IMR-90 (cell line): ENCODE measurements around the gene ZNF385B. TPM values are rescaled to one million over a fixed set of nuclear protein-coding genes. Genes with fewer than 3 reads are reported as not detected.

Experiments used
- ATAC-seq: fragments of 200-7000 bp; cut with Tn5 transposase; 2 replicates; pipeline ENCODE4 v1.9.1; 2020; ENCODE audit warnings: low read depth, mild to moderate bottlenecking, moderate library complexity
- BruUV-seq: library from RNA; stranded (reverse); fragments of 400-500 nt; replicated peaks from 2 replicates; lab custom pipeline; 2021; lab: Mats Ljungman, UMichigan
- CTCF ChIA-PET: fragments of 300-600 bp; formaldehyde crosslinking; extraction: SDS; loops from one replicate; lab custom pipeline; 2021; ENCODE audit warnings: antibody characterized with exemption; lab: Yijun Ruan, JAX
- POLR2A ChIA-PET: fragments of 300-600 bp; sonication (Branson Sonifier 250); formaldehyde crosslinking; loops from one replicate; lab custom pipeline; 2022; ENCODE audit warnings: antibody characterized with exemption; ENCODE audit not compliant: unreplicated experiment; lab: Charles Lee
- DNase-seq: peaks from one replicate; pipeline ENCODE4 v3.0.0; 2013
- H2AFZ ChIP-seq: replicated peaks from 2 replicates; pipeline ENCODE3; 2013; ENCODE audit warnings: low read length, mild to moderate bottlenecking; ENCODE audit not compliant: poor library complexity
- H2AK5ac ChIP-seq: 2 replicates; pipeline ENCODE4 v1.6.1; 2013; ENCODE audit warnings: low read depth, low read length, inconsistent platforms
- H2AK9ac ChIP-seq: replicated peaks from 2 replicates; pipeline ENCODE3; 2013; ENCODE audit warnings: mild to moderate bottlenecking, low read depth, low read length, moderate library complexity; ENCODE audit not compliant: poor library complexity
- H2BK120ac ChIP-seq: 2 replicates; pipeline ENCODE4 v1.6.1; 2013; ENCODE audit warnings: low read depth, low read length, inconsistent platforms
- H2BK15ac ChIP-seq: 3 replicates; pipeline ENCODE4 v1.6.1; 2013; ENCODE audit warnings: low read depth, low read length, inconsistent platforms
- H2BK20ac ChIP-seq: 2 replicates; pipeline ENCODE4 v1.6.1; 2013; ENCODE audit warnings: low read depth, mild to moderate bottlenecking, inconsistent platforms, low read length, moderate library complexity
- H2BK5ac ChIP-seq: 2 replicates; pipeline ENCODE4 v1.6.1; 2013; ENCODE audit warnings: mild to moderate bottlenecking, low read depth, low read length, inconsistent platforms; ENCODE audit not compliant: poor library complexity, severe bottlenecking
- H3K14ac ChIP-seq: replicated peaks from 2 replicates; pipeline ENCODE4 v1.6.1; 2013; ENCODE audit warnings: low read depth, low read length, inconsistent platforms
- H3K18ac ChIP-seq: 2 replicates; pipeline ENCODE4 v1.6.1; 2013; ENCODE audit warnings: low read depth, low read length, control low read depth
- H3K23ac ChIP-seq: 2 replicates; pipeline ENCODE4 v1.6.1; 2013; ENCODE audit warnings: low read depth, low read length, inconsistent platforms
- H3K27ac ChIP-seq: 2 replicates; pipeline ENCODE4 v1.5.1; 2013; ENCODE audit warnings: mild to moderate bottlenecking, control low read depth, low read length; ENCODE audit not compliant: insufficient read depth
- H3K27me3 ChIP-seq: 2 replicates; pipeline ENCODE4 v1.6.1; 2013; ENCODE audit warnings: low read length; ENCODE audit not compliant: control insufficient read depth, insufficient read depth
- H3K36me3 ChIP-seq: 2 replicates; pipeline ENCODE4 v1.6.1; 2013; ENCODE audit warnings: low read length, mixed read lengths; ENCODE audit not compliant: control insufficient read depth, insufficient read depth
- H3K4ac ChIP-seq: 2 replicates; pipeline ENCODE4 v1.6.1; 2013; ENCODE audit warnings: low read depth, low read length, inconsistent platforms
- H3K4me1 ChIP-seq: 2 replicates; pipeline ENCODE4 v1.6.1; 2013; ENCODE audit warnings: low read length, mixed read lengths; ENCODE audit not compliant: control insufficient read depth, insufficient read depth
- H3K4me2 ChIP-seq: 2 replicates; pipeline ENCODE4 v1.6.1; 2013; ENCODE audit warnings: low read depth, mild to moderate bottlenecking, control low read depth, low read length, moderate library complexity
- H3K4me3 ChIP-seq: 2 replicates; pipeline ENCODE4 v1.5.1; 2013; ENCODE audit warnings: low read depth, mild to moderate bottlenecking, control low read depth, low read length, moderate library complexity; ENCODE audit not compliant: insufficient read depth
- H3K56ac ChIP-seq: 2 replicates; pipeline ENCODE4 v1.6.1; 2013; ENCODE audit warnings: low read length, inconsistent platforms; ENCODE audit not compliant: insufficient read depth; ENCODE audit errors: extremely low read depth
- H3K79me1 ChIP-seq, 2 experiments: 2 replicates each; pipeline ENCODE4 v1.6.1; 2013; ENCODE audit warnings: low read length in 2 of 2, inconsistent platforms in 1 of 2, low read depth in 1 of 2
- H3K9ac ChIP-seq: 2 replicates; pipeline ENCODE4 v1.6.1; 2013; ENCODE audit warnings: low read depth, low read length, control low read depth
- H3K9me1 ChIP-seq: 2 replicates; pipeline ENCODE4 v1.6.1; 2013; ENCODE audit warnings: low read length, inconsistent platforms; ENCODE audit not compliant: insufficient read depth
- H3K9me3 ChIP-seq: 2 replicates; pipeline ENCODE4 v1.6.1; 2013; ENCODE audit warnings: low read length; ENCODE audit not compliant: control insufficient read depth, insufficient read depth
- H4K20me1 ChIP-seq: 2 replicates; pipeline ENCODE4 v1.6.1; 2013; ENCODE audit warnings: low read length, inconsistent platforms; ENCODE audit not compliant: insufficient read depth
- H4K5ac ChIP-seq: 2 replicates; pipeline ENCODE4 v1.6.1; 2013; ENCODE audit warnings: mild to moderate bottlenecking, low read depth, low read length, control low read depth
- H4K8ac ChIP-seq, 2 experiments: 2 replicates each; pipeline ENCODE4 v1.6.1; 2013; ENCODE audit warnings: low read depth in 2 of 2, low read length in 2 of 2, control low read depth in 1 of 2, inconsistent platforms in 1 of 2
- H4K91ac ChIP-seq: 2 replicates; pipeline ENCODE4 v1.6.1; 2013; ENCODE audit warnings: low read depth, low read length, inconsistent platforms; ENCODE audit not compliant: insufficient read depth
- RCOR1 ChIP-seq: IDR thresholded peaks from 2 replicates; pipeline ENCODE4 v1.6.1; 2012; ENCODE audit warnings: mild to moderate bottlenecking, low read length, improper control_type of control experiment; ENCODE audit not compliant: insufficient replicate concordance
- WGBS, 2 experiments: methylation state at CpG; one replicate each; pipeline versions ENCODE4 v1.1.5 to v1.1.7; 2013; ENCODE audit warnings: missing lambda C conversion rate in 2 of 2; ENCODE audit not compliant: insufficient read length in 1 of 2; ENCODE audit errors: extremely low coverage in 2 of 2; 5-methylcytosine and 5-hydroxymethylcytosine counted together
- dilution Hi-C: fragments of 300-500 bp; cut with HindIII; formaldehyde crosslinking; loops from one replicate; pipeline ENCODE4 v1.14.3; 2018; ENCODE audit warnings: low sequenced_read_pairs; ENCODE audit not compliant: unreplicated experiment
- in situ Hi-C: fragments of 300-500 bp; cut with MboI; formaldehyde crosslinking; loops from 3 replicates; pipeline ENCODE4 v1.14.3; 2019; ENCODE audit warnings: low sequenced_read_pairs, inconsistent platforms, mixed read lengths
- intact Hi-C: fragments of 100-400 bp; cut with micrococcal nuclease; formaldehyde crosslinking; loops from 2 replicates; pipeline ENCODE4 v1.10.0; 2022
- polyA plus RNA-seq, 3 experiments: library from polyadenylated mRNA; depleted of rRNA; stranded (reverse); fragments of >200 nt; gene quantifications; 2 replicates each; pipeline ENCODE4 v1.2.3, GENCODE V29; 2012; ENCODE audit warnings: low replicate concordance in 1 of 3
- total RNA-seq: library from RNA; depleted of rRNA; stranded (reverse); fragments of >200 nt; gene quantifications from 2 replicates; pipeline ENCODE4 v1.2.3, GENCODE V29; 2012

ZNF385B gene
- total and polyA plus RNA-seq, 2 of the 4 experiments (the other 2 are of a cell fraction) = not detected

GRCh38 chr2:179814050-179814449 is 47.4 kb downstream of the ZNF385B start:
- ChIA-PET POLR2A (no interaction called here), CTCF (no interaction called here)
- DNase-seq = no peak
- WGBS, 2 experiments = no CpG with 5 or more reads among the region's 5 CpGs
- Histone ChIP-seq H2BK5ac (no peak overlapping the region), H3K14ac (no peak overlapping the region), H3K9me1 (no peaks in the 10 kb centered on the region; the same call in 1 of the 2 replicates), H2BK15ac (no peak overlapping the region), H3K79me1 (no peaks in the 10 kb centered on the region), H2AFZ (no peak overlapping the region), H4K5ac (no peak overlapping the region), H3K9me3 (no peaks in the 10 kb centered on the region), H3K4ac (no peak overlapping the region), H3K56ac (no peak overlapping the region), H4K20me1 (no peaks in the 10 kb centered on the region), H3K4me1 (no peaks in the 10 kb centered on the region), H3K27ac (no peak overlapping the region), H3K4me3 (no peak overlapping the region), H2BK120ac (no peak overlapping the region), H3K27me3 (no peaks in the 10 kb centered on the region), H4K8ac (no peak overlapping the region), H2AK9ac (no peak overlapping the region), H3K36me3 (no peaks in the 10 kb centered on the region), H4K91ac (no peak overlapping the region), H2BK20ac (no peak overlapping the region), H3K9ac (no peak overlapping the region), H2AK5ac (no peak overlapping the region), H3K4me2 (no peak overlapping the region), H3K23ac (no peak overlapping the region), H3K18ac (no peak overlapping the region)
- no peak for TF ChIP-seq RCOR1
- ATAC-seq = no peak
- no TSS peak for BruUV-seq
- dilution Hi-C loops (no loop called here), in situ Hi-C loops (no loop called here), intact Hi-C loops (no loop called here)
